ENCODE measurements around the gene TNS3. TPM values are rescaled to one million over a fixed set of nuclear protein-coding genes. Genes with fewer than 3 reads are reported as not detected.

The TNS3 gene
- total and polyA plus RNA-seq, 2 of the 13 experiments (the other 11 are each of a cell fraction or from before 2014, with no cell fraction given): 52.9 to 55.7 TPM

DNA sequence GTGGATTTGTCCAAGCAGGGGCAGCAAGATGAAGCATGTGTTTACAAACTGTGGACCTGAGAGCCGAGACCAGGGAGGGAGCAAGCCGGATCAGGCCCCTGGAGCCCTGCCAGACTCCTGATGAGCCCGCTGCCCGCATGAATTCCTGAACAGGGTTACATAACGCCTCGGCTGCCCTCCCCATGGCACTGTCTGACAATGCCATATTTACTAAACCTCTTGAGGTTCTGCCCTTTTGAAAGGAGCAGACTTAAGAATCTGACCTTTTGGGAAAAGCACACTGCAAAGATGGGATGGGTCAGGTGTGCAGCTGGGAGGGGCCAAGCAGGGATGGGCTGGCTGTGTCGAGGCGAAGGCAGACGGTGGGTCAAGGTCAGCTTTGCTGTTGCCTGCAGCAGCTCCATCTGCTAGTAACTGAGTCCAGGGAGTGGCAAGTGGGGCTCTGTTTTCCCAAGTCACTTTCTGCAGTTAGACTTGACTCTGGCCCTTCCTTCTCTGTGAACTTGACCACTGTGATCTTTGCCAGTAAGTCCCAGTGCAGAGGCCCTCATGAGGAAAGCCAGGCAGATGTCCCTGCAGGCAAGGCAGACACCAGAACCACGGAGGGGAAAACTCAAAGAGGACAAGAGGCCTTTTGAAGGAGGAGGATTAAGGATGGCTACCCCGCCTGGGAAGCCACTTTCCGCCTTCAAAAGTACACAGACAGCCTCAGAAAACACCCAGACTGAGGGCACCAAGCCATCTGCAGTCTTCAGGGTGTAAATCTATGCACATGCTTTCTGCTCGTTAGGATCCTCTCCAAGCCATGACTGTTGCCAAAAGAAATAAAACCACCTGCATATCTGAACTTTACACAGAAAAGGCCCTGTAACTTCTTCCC, 175.8 kb downstream of the TNS3 start (continued):
- no peak for TF ChIP-seq GLI4 (CRISPR knock-in tag; IDR thresholded peaks at IDR 0.05; ENCODE audit: borderline replicate concordance)
- TF ChIP-seq, protein P1, sequence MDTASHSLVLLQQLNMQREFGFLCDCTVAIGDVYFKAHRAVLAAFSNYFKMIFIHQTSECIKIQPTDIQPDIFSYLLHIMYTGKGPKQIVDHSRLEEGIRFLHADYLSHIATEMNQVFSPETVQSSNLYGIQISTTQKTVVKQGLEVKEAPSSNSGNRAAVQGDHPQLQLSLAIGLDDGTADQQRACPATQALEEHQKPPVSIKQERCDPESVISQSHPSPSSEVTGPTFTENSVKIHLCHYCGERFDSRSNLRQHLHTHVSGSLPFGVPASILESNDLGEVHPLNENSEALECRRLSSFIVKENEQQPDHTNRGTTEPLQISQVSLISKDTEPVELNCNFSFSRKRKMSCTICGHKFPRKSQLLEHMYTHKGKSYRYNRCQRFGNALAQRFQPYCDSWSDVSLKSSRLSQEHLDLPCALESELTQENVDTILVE (CRISPR knock-in tag; IDR thresholded peaks at IDR 0.05): no peak
- no peak for TF ChIP-seq ATF7-NPFF (CRISPR knock-in tag; IDR thresholded peaks at IDR 0.05; ENCODE audit: low read depth)
- TF ChIP-seq HNRNPLL (IDR thresholded peaks at IDR 0.05; ENCODE audit: low read depth, low read length, poor library complexity, severe bottlenecking): no peak
- TF ChIP-seq NCOA2 (CRISPR knock-in tag; IDR thresholded peaks at IDR 0.05): peak; percentile 22; the same call in 1 of the 2 replicates
- TF ChIP-seq, protein P2, sequence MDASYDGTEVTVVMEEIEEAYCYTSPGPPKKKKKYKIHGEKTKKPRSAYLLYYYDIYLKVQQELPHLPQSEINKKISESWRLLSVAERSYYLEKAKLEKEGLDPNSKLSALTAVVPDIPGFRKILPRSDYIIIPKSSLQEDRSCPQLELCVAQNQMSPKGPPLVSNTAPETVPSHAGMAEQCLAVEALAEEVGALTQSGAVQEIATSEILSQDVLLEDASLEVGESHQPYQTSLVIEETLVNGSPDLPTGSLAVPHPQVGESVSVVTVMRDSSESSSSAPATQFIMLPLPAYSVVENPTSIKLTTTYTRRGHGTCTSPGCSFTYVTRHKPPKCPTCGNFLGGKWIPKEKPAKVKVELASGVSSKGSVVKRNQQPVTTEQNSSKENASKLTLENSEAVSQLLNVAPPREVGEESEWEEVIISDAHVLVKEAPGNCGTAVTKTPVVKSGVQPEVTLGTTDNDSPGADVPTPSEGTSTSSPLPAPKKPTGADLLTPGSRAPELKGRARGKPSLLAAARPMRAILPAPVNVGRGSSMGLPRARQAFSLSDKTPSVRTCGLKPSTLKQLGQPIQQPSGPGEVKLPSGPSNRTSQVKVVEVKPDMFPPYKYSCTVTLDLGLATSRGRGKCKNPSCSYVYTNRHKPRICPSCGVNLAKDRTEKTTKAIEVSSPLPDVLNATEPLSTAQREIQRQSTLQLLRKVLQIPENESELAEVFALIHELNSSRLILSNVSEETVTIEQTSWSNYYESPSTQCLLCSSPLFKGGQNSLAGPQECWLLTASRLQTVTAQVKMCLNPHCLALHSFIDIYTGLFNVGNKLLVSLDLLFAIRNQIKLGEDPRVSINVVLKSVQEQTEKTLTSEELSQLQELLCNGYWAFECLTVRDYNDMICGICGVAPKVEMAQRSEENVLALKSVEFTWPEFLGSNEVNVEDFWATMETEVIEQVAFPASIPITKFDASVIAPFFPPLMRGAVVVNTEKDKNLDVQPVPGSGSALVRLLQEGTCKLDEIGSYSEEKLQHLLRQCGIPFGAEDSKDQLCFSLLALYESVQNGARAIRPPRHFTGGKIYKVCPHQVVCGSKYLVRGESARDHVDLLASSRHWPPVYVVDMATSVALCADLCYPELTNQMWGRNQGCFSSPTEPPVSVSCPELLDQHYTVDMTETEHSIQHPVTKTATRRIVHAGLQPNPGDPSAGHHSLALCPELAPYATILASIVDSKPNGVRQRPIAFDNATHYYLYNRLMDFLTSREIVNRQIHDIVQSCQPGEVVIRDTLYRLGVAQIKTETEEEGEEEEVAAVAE (CRISPR knock-in tag; IDR thresholded peaks at IDR 0.05; ENCODE audit: borderline replicate concordance): no peak
- no peak for TF ChIP-seq ZKSCAN8 (CRISPR knock-in tag; IDR thresholded peaks at IDR 0.05; ENCODE audit: borderline replicate concordance)
- no peak for TF ChIP-seq ZNF589 (CRISPR knock-in tag; conservative IDR thresholded peaks at IDR 0.05)
- TF ChIP-seq POLR2G (IDR thresholded peaks at IDR 0.05; ENCODE audit: low read depth, low read length): 0 out of 2 replicates have a peak, but pooled peaks have one; percentile 11
- TF ChIP-seq, protein P3, sequence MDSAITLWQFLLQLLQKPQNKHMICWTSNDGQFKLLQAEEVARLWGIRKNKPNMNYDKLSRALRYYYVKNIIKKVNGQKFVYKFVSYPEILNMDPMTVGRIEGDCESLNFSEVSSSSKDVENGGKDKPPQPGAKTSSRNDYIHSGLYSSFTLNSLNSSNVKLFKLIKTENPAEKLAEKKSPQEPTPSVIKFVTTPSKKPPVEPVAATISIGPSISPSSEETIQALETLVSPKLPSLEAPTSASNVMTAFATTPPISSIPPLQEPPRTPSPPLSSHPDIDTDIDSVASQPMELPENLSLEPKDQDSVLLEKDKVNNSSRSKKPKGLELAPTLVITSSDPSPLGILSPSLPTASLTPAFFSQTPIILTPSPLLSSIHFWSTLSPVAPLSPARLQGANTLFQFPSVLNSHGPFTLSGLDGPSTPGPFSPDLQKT (CRISPR knock-in tag; IDR thresholded peaks at IDR 0.05; ENCODE audit: borderline replicate concordance): no peak
- no peak for TF ChIP-seq TBL1XR1 (IDR thresholded peaks at IDR 0.05; ENCODE audit: borderline replicate concordance, low read length, partially characterized antibody)
- no peak for TF ChIP-seq ZNF510 (CRISPR knock-in tag; IDR thresholded peaks at IDR 0.05; ENCODE audit: low read depth)
- TF ChIP-seq, protein P4, sequence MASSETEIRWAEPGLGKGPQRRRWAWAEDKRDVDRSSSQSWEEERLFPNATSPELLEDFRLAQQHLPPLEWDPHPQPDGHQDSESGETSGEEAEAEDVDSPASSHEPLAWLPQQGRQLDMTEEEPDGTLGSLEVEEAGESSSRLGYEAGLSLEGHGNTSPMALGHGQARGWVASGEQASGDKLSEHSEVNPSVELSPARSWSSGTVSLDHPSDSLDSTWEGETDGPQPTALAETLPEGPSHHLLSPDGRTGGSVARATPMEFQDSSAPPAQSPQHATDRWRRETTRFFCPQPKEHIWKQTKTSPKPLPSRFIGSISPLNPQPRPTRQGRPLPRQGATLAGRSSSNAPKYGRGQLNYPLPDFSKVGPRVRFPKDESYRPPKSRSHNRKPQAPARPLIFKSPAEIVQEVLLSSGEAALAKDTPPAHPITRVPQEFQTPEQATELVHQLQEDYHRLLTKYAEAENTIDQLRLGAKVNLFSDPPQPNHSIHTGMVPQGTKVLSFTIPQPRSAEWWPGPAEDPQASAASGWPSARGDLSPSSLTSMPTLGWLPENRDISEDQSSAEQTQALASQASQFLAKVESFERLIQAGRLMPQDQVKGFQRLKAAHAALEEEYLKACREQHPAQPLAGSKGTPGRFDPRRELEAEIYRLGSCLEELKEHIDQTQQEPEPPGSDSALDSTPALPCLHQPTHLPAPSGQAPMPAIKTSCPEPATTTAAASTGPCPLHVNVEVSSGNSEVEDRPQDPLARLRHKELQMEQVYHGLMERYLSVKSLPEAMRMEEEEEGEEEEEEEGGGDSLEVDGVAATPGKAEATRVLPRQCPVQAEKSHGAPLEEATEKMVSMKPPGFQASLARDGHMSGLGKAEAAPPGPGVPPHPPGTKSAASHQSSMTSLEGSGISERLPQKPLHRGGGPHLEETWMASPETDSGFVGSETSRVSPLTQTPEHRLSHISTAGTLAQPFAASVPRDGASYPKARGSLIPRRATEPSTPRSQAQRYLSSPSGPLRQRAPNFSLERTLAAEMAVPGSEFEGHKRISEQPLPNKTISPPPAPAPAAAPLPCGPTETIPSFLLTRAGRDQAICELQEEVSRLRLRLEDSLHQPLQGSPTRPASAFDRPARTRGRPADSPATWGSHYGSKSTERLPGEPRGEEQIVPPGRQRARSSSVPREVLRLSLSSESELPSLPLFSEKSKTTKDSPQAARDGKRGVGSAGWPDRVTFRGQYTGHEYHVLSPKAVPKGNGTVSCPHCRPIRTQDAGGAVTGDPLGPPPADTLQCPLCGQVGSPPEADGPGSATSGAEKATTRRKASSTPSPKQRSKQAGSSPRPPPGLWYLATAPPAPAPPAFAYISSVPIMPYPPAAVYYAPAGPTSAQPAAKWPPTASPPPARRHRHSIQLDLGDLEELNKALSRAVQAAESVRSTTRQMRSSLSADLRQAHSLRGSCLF (CRISPR knock-in tag; IDR thresholded peaks at IDR 0.05; ENCODE audit: borderline replicate concordance): no peak
- TF ChIP-seq STAG1 (CRISPR knock-in tag; IDR thresholded peaks at IDR 0.05): no peak; the same call in 1 of the 2 replicates

Measured in HepG2 (cell line).